Type B pancreatic cell (in vitro differentiated cells): ENCODE data around the gene BPIFB2. TPM values are rescaled to one million over a fixed set of nuclear protein-coding genes. Genes with fewer than 3 reads are reported as not detected.

Experiments used
- DNase-seq: peaks from one replicate; pipeline ENCODE4 v3.0.0; 2021; ENCODE audit warnings: mixed read lengths; ENCODE audit not compliant: unreplicated experiment; ENCODE audit errors: extremely low spot score
- H3K27ac Mint-ChIP-seq: 2 replicates; pipeline ENCODE4 v1.8.0; 2021; ENCODE audit warnings: mild to moderate bottlenecking, mixed read lengths
- H3K27me3 Mint-ChIP-seq: 2 replicates; pipeline ENCODE4 v1.8.0; 2021; ENCODE audit warnings: mixed read lengths
- H3K36me3 Mint-ChIP-seq: 2 replicates; pipeline ENCODE4 v1.8.0; 2021; ENCODE audit warnings: mixed read lengths
- H3K4me1 Mint-ChIP-seq: one replicate; pipeline ENCODE4 v1.8.0; 2021; ENCODE audit warnings: mixed read lengths; ENCODE audit not compliant: unreplicated experiment
- H3K4me3 Mint-ChIP-seq: 2 replicates; pipeline ENCODE4 v1.8.0; 2021; ENCODE audit warnings: mild to moderate bottlenecking, mixed read lengths
- H3K9me3 Mint-ChIP-seq: 2 replicates; pipeline ENCODE4 v1.8.0; 2021; ENCODE audit warnings: mixed read lengths
- CTCF ChIP-seq: fragments of 200-600 bp; sonication (generic); conservative IDR thresholded peaks from 2 replicates; pipeline ENCODE4 v1.5.0; 2021; ENCODE audit warnings: antibody characterized with exemption, mild to moderate bottlenecking
- total RNA-seq: library from RNA; stranded (reverse); gene quantifications from 2 replicates; pipeline ENCODE4 v1.2.1, GENCODE V29; 2021; ENCODE audit warnings: low replicate concordance

The BPIFB2 gene
- total RNA-seq, 1 donor from 2014 or later, result 0.22 TPM

- Mint-ChIP-seq H3K4me1 (no peaks in the 10 kb centered on the region), H3K27me3 (peaks cover 7% of the 10 kb centered on the region), H3K9me3 (no peaks in the 10 kb centered on the region), H3K36me3 (no peaks in the 10 kb centered on the region), H3K4me3 (no peak overlapping the region), H3K27ac (no peak overlapping the region)
- no peak for TF ChIP-seq CTCF
- DNase-seq, result no peak
Observed at GRCh38 chr20:32987044-32987825, 20.3 kb upstream of the BPIFB2 start.

DNA sequence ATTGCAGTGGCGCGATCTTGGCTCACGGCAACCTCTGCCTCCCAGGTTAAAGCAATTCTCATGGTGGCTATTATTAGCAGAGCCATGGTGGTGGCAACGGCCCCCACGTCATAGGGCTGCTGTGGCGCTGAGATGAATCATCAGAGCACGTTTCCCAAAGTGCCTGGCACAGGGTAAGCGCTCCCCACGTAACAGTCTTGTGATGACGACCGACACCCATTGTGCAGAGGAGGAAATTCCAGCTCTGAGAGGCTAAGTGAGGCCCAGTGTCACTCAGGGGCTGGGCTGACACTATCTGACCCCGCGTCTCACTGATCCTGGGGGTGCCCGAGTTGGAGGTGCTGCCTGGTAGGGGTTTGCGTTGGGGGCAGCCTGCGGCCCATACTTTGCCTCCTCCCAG, 19.5 kb upstream of the BPIFB2 start:
- no peak for DNase-seq
- Mint-ChIP-seq H3K4me1 (no peaks in the 10 kb centered on the region), H3K27me3 (peaks cover 7% of the 10 kb centered on the region), H3K36me3 (no peaks in the 10 kb centered on the region), H3K27ac (no peak overlapping the region), H3K9me3 (no peaks in the 10 kb centered on the region), H3K4me3 (no peak overlapping the region)
- TF ChIP-seq CTCF, result no peak

DNA sequence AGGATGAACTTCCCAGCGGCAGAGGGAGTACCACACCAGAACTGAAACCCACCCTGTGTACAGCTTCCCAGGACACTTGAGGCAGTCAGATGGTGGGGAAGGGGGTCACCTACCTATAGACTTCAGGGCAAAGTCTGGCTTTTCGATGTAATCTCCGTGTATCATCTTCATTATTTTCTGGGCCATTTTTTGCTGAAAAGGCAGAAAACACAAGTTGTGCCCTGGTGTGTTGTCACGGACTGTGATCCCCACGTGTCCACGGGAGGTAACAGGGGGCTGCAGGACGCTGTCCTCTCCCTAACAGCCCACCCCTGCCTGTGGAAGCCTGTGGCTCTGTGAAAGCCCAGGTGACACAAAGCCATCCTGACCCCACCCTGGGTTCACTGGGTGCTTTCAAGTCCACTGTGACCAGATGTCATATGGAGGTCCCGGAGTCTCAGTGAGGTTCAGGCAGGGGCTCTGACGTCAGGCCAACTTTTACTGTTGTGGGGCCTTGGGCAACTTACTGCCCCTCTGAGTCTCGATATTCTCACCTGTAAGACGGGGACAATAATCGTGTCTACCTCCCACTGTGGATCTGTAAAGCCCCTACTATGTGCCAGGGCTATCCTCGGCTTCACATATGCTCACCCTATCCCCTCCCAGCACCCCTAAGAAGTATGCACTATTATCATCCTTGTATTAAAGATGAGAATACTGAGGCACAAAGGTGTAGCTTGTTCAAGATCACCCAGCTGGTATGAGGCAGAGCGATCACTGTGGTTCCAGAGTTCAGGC, 17.8 kb upstream of the BPIFB2 start:
- H3K4me3 Mint-ChIP-seq, result no peak overlapping the region
- no peaks in the 10 kb centered on the region for H3K36me3 Mint-ChIP-seq
- no peak for DNase-seq
- no peaks in the 10 kb centered on the region for H3K9me3 Mint-ChIP-seq
- no peak for TF ChIP-seq CTCF
- H3K4me1 Mint-ChIP-seq, result no peaks in the 10 kb centered on the region
- no peak overlapping the region for H3K27ac Mint-ChIP-seq
- H3K27me3 Mint-ChIP-seq, result peaks cover 3% of the 10 kb centered on the region

DNA sequence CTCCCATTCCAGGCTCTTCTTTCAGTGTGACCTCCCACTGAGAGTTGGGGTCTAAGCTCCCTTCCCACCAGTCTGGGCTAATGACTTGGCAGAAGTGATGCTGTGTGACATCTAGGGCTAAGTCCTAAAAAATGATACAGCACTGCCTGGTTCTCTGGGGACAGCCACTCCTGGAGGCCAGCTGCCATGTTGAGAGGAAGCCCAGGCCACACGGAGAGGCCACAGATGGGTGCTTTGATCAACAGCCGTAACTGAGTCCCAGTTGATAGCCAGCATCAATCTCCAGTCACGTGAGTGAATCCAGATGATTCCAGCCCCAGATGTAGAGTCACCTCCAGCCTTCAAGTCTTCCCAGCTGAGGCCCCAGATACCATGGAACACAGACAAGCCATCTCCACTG, 17.1 kb upstream of the BPIFB2 start:
- Mint-ChIP-seq H3K36me3 (no peaks in the 10 kb centered on the region), H3K27ac (no peak overlapping the region), H3K4me3 (no peak overlapping the region), H3K27me3 (peaks cover 6% of the 10 kb centered on the region), H3K4me1 (no peaks in the 10 kb centered on the region), H3K9me3 (peaks cover 5% of the 10 kb centered on the region)
- no peak for DNase-seq
- TF ChIP-seq CTCF, result no peak

DNA sequence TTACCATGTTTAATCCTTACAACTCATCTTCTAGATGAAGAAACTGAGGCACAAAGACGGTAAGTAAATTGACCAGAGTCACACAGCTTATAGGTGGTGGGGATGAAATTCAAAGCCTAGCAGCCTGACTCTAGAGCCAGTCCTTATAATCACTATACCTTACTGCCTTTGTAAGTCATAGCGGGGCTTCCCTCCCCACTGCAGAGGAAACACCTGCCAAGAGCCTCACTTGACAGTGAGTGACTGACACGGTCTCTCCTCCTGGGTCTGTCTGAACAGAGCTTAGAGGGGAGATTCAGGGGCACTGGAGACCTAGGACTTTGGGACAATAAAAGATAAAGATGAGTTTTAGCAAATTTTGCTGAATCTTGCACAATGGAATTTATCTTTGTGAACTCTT, 16.1 kb upstream of the BPIFB2 start:
- no peak for TF ChIP-seq CTCF
- Mint-ChIP-seq H3K4me3 (no peak overlapping the region), H3K27ac (no peak overlapping the region), H3K9me3 (peaks cover 5% of the 10 kb centered on the region), H3K4me1 (no peaks in the 10 kb centered on the region), H3K27me3 (peaks cover 6% of the 10 kb centered on the region), H3K36me3 (no peaks in the 10 kb centered on the region)
- DNase-seq, result no peak
